ENCODE results near the gene DCLK1. TPM values are rescaled to one million over a fixed set of nuclear protein-coding genes. Genes with fewer than 3 reads are reported as not detected.

DCLK1 gene
- total RNA-seq, 4 donors from 2014 or later = 11.9 to 26.4 (median 15.5) TPM

DNA sequence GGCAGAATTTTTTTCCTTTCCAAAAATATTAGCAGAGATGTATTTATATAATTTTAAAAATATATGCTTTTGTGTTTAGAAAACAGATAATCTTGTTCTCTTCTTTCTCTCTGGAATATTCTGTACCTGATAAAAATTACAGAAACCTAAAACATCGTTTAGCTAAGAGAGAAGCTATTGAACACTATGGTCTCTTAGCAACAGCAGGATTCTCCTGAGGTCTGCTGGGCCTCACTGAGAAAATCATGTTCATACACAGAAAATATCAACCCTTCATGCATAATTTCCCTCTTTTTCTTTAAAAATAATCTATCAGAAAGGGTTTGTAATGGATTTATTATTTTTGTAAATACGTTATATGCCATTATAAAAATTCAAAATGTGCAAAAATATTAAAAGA lies 242.2 kb downstream of the DCLK1 start:
- DNase-seq = no peak
- no peaks in the 10 kb centered on the region for H3K27me3 ChIP-seq
- H3K27ac ChIP-seq = no peak overlapping the region
- intact Hi-C loops (cut with DNase I) = no loop called here
- H3K36me3 ChIP-seq = no peaks in the 10 kb centered on the region
- H3K4me3 ChIP-seq (replicated peaks in 1 of 3) = no peak overlapping the region
- no peak for TF ChIP-seq POLR2A (IDR thresholded peaks at IDR 0.05)
- TF ChIP-seq, protein P1, sequence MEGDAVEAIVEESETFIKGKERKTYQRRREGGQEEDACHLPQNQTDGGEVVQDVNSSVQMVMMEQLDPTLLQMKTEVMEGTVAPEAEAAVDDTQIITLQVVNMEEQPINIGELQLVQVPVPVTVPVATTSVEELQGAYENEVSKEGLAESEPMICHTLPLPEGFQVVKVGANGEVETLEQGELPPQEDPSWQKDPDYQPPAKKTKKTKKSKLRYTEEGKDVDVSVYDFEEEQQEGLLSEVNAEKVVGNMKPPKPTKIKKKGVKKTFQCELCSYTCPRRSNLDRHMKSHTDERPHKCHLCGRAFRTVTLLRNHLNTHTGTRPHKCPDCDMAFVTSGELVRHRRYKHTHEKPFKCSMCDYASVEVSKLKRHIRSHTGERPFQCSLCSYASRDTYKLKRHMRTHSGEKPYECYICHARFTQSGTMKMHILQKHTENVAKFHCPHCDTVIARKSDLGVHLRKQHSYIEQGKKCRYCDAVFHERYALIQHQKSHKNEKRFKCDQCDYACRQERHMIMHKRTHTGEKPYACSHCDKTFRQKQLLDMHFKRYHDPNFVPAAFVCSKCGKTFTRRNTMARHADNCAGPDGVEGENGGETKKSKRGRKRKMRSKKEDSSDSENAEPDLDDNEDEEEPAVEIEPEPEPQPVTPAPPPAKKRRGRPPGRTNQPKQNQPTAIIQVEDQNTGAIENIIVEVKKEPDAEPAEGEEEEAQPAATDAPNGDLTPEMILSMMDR (IDR thresholded peaks at IDR 0.05) = no peak
- H3K4me1 ChIP-seq = no peaks in the 10 kb centered on the region
- WGBS, 2 donors = 63 to 66% methylated on average over 2 of the region's 2 CpGs
- no peaks in the 10 kb centered on the region for H3K9me3 ChIP-seq

DNA sequence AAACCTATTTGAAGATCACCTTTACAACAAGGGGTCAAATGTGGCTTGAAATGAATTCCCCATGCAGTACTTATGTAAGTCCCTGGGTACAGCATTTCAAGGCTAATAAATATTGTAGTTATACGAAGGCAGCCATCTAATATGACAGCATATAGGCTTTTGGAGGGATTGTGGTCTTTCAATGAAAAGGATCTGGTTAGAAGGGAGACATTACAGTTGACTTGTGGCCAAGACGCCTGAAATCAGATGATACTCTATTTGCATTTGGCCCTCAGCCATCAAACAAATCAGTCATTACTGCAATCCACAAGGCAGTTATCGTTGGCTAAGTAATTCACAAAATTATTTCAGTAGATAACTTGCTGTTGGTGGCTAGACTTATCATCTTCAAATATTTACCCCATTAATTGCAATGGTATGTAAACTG lies 242.7 kb downstream of the DCLK1 start:
- Histone ChIP-seq H3K4me1 (no peaks in the 10 kb centered on the region), H3K36me3 (no peaks in the 10 kb centered on the region), H3K9me3 (no peaks in the 10 kb centered on the region), H3K27me3 (no peaks in the 10 kb centered on the region), H3K27ac (no peak overlapping the region), H3K4me3 (replicated peaks in 1 of 3) (no peak overlapping the region)
- DNase-seq = no peak
- TF ChIP-seq, protein P1 (IDR thresholded peaks at IDR 0.05) = no peak
- no peak for TF ChIP-seq POLR2A (IDR thresholded peaks at IDR 0.05)
- WGBS, 2 donors = 67 to 73% methylated on average over 3 of the region's 3 CpGs
- intact Hi-C loops (cut with DNase I) = no loop called here

DNA sequence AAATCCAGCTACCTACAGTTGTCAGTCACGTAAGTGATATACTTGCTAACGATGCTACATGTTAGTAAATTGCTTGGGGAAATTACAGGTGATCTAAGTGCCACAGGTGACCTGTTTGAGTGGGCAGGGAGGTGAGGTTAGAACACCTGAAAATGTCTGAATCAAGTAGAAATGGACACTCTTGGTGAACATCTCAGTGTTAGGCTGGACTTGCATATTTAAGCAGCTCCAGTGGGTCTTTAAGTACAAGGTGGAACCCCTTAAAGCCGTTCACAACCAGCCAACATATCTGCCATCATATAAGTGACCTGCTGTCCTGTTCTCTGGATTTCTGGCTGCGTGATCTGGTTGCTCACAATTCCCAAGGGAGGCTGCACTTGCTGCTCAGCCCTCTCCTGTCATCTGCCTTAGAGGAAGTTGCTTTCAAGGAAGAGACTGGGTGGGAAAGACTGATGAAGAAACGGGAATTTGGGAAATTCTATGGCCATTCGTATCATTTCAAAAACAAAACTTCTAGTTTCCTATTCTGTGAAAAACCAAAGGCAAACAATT lies 244.0 kb downstream of the DCLK1 start:
- no peak overlapping the region for H3K4me3 ChIP-seq (replicated peaks in 1 of 3)
- intact Hi-C loops (cut with DNase I) = no loop called here
- TF ChIP-seq, protein P1 (IDR thresholded peaks at IDR 0.05) = no peak
- no peak for TF ChIP-seq POLR2A (IDR thresholded peaks at IDR 0.05)
- H3K9me3 ChIP-seq = no peaks in the 10 kb centered on the region
- peaks cover 5% of the 10 kb centered on the region in 2 donors for H3K4me1 ChIP-seq
- no peaks in the 10 kb centered on the region for H3K27me3 ChIP-seq
- DNase-seq = no peak
- no peak overlapping the region for H3K27ac ChIP-seq
- H3K36me3 ChIP-seq = no peaks in the 10 kb centered on the region
- whole genome bisulfite sequencing, 2 donors = 75 to 82% methylated on average over 6 of the region's 6 CpGs

DNA sequence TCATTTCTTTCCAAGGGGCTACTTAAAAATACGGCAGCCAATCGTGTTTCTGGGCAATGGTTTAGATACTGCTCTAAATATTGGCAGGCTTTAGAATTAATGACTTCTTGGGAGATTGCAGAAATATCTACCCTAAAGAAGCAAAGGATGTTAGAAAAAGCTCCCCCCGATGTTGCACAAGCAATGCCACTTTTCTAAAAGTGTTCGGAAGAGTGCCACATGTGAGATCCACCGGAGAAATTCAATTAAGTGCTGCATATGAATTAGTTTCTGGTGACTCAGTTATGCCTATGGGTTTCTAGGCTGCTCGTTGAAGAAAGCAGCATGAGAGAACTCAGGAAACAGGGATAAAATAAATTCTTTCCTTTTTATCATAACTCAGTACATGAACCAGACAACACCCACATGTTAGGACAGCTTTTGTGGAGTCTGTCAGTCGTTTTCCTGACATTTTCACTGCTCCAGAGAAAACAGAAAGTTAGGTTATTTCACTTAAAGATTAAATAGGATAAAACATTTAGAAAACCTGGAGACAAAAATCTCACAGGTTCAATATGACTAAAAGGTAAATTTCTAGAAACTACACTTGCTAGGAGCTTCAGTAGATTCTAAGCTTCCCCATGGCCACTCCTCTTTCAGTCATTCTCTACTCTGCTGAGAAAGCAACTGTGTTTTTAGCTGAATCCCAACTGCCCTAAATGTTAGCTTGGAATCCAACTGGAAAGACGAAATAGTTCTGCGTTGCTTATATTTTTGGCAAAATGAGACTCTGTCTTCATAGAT lies 244.7 kb downstream of the DCLK1 start:
- WGBS, 2 donors = 76 to 86% methylated on average over 9 of the region's 9 CpGs
- intact Hi-C loops (cut with DNase I) = no loop called here

More for the DNA sequence above, 244.7 kb downstream of the DCLK1 start:
- TF ChIP-seq POLR2A (IDR thresholded peaks at IDR 0.05) = no peak
- TF ChIP-seq, protein P1 (IDR thresholded peaks at IDR 0.05) = no peak
- no peak for DNase-seq
- Histone ChIP-seq H3K27me3 (no peaks in the 10 kb centered on the region), H3K36me3 (no peaks in the 10 kb centered on the region), H3K27ac (no peak overlapping the region), H3K9me3 (no peaks in the 10 kb centered on the region), H3K4me1 (peaks cover 11% of the 10 kb centered on the region in 2 donors), H3K4me3 (replicated peaks in 1 of 3) (no peak overlapping the region)
